Measurements from ENCODE around the gene ATIC.

- TF ChIP-seq CTCF (IDR thresholded peaks at IDR 0.05) (no peak), POLR2A (IDR thresholded peaks at IDR 0.05) (no peak)
Observed at GRCh38 chr2:215394102-215394805, 82.4 kb downstream of the ATIC start.

Measured in adrenal gland (tissue), 5 donors.